HG03439 (cell line): Measurements from ENCODE around the gene TICAM2.
"Not testable (repeated sequence)": the region's sequence is repeated elsewhere in the genome, so short reads cannot be mapped to it uniquely, and the experiment has no call there.

ENCODE experiments used
- ATAC-seq: cut with Tn5 transposase; IDR thresholded peaks from one replicate; pipeline ENCODE4 v1.9.1; 2021; ENCODE audit warnings: mild to moderate bottlenecking, moderate library complexity; ENCODE audit not compliant: unreplicated experiment

TICAM2 gene

GRCh38 chr5:115601701-115602590 lies at the start of gene TICAM2:
Gene TICAM2 (minus strand): TSS chr5:115602479. CDS start chr5:115581256, 21,223 bp downstream.
- peak; percentile 81 for ATAC-seq

GRCh38 chr5:115649541-115649940 lies 47.3 kb upstream of the TICAM2 start:
- ATAC-seq: no peak

GRCh38 chr5:115648056-115648455 lies 45.8 kb upstream of the TICAM2 start:
- ATAC-seq: no peak

- not testable (repeated sequence) for ATAC-seq
These were observed 43.1 kb upstream of the TICAM2 start for GRCh38 chr5:115645386-115645785.

- ATAC-seq: no peak
These were observed 41.8 kb upstream of the TICAM2 start for GRCh38 chr5:115644046-115644445.

- ATAC-seq: no peak
These were observed 39.7 kb upstream of the TICAM2 start for GRCh38 chr5:115641948-115642347.

- ATAC-seq: no peak
These were observed 38.0 kb upstream of the TICAM2 start for GRCh38 chr5:115640274-115640673.

GRCh38 chr5:115639377-115639776 lies 37.1 kb upstream of the TICAM2 start:
- no peak for ATAC-seq

GRCh38 chr5:115637507-115637906 lies 35.2 kb upstream of the TICAM2 start:
- no peak for ATAC-seq

GRCh38 chr5:115636008-115636407 lies 33.7 kb upstream of the TICAM2 start:
- no peak for ATAC-seq

- ATAC-seq: peak; percentile 66
These were observed 32.3 kb upstream of the TICAM2 start for GRCh38 chr5:115634343-115635132.

GRCh38 chr5:115629903-115630302 lies 27.6 kb upstream of the TICAM2 start:
- ATAC-seq: no peak

- ATAC-seq: no peak
These were observed 25.1 kb upstream of the TICAM2 start for GRCh38 chr5:115627295-115627865.

- ATAC-seq: peak; percentile 26
These were observed 24.2 kb upstream of the TICAM2 start for GRCh38 chr5:115626445-115626823.

- peak; percentile 89 for ATAC-seq
These were observed 23.5 kb upstream of the TICAM2 start, which contains the start of gene TMED7 for GRCh38 chr5:115625579-115626444. Gene TMED7 (minus strand): TSS chr5:115626036. CDS start chr5:115625792, 244 bp downstream.

GRCh38 chr5:115624994-115625393 lies 22.7 kb upstream of the TICAM2 start:
- ATAC-seq: no peak

- no peak for ATAC-seq
These were observed 21.4 kb upstream of the TICAM2 start for GRCh38 chr5:115623658-115624057.

- no peak for ATAC-seq
These were observed 19.2 kb upstream of the TICAM2 start for GRCh38 chr5:115621365-115621900.

- ATAC-seq: no peak
These were observed 14.6 kb upstream of the TICAM2 start for GRCh38 chr5:115616892-115617291.

GRCh38 chr5:115616472-115616871 lies 14.2 kb upstream of the TICAM2 start:
- no peak for ATAC-seq
